ENCODE measurements around the gene MBD6. TPM values are rescaled to one million over a fixed set of nuclear protein-coding genes. Genes with fewer than 3 reads are reported as not detected.

MBD6 gene
- total and polyA plus RNA-seq, 2 experiments from 2014 or later = 2.1 to 13.0 TPM

GRCh38 chr12:57476993-57477709 lies 45.5 kb upstream of the MBD6 start:
- H3F3A ChIP-seq (ENCODE audit: insufficient read depth) = no peaks in the 10 kb centered on the region
- in situ Hi-C loops (cut with MboI) = no loop called here
- no peak overlapping the region for H3K4me2 ChIP-seq (ENCODE audit: unreplicated experiment)
- 89 to 92% methylated on average over 12 to 15 of the region's 15 CpGs for WGBS, 2 experiments (ENCODE audit: low coverage in 1 of 2, low lambda C conversion rate in 2 of 2, missing lambda C conversion rate in 2 of 2)
- no peaks in the 10 kb centered on the region for H3K36me3 ChIP-seq (ENCODE audit: low read depth)
- H3K9me3 ChIP-seq (ENCODE audit: low read depth) = no peaks in the 10 kb centered on the region
- peaks cover 57% of the 10 kb centered on the region for H3K27me3 ChIP-seq (replicated peaks; ENCODE audit: insufficient read depth)
- no peak overlapping the region for H3K4me3 ChIP-seq
- no peak for TF ChIP-seq EZH2 (IDR thresholded peaks at IDR 0.05; ENCODE audit: insufficient read depth, poor library complexity, severe bottlenecking)
- no peak for TF ChIP-seq EZH2phosphoT487 (IDR thresholded peaks at IDR 0.05; ENCODE audit: insufficient read depth, low read depth)
- no peaks in the 10 kb centered on the region for H3K9me2 ChIP-seq (ENCODE audit: insufficient read depth)
- no peak for DNase-seq
- H4K20me1 ChIP-seq (ENCODE audit: insufficient read depth) = no peaks in the 10 kb centered on the region
- H2AFZ ChIP-seq = no peak overlapping the region
- no peak overlapping the region for H3K9ac ChIP-seq
- H3K79me2 ChIP-seq (ENCODE audit: insufficient read depth) = no peaks in the 10 kb centered on the region
- no peaks in the 10 kb centered on the region for H3K4me1 ChIP-seq (ENCODE audit: insufficient read depth)
- H3K27ac ChIP-seq = no peak overlapping the region

DNA sequence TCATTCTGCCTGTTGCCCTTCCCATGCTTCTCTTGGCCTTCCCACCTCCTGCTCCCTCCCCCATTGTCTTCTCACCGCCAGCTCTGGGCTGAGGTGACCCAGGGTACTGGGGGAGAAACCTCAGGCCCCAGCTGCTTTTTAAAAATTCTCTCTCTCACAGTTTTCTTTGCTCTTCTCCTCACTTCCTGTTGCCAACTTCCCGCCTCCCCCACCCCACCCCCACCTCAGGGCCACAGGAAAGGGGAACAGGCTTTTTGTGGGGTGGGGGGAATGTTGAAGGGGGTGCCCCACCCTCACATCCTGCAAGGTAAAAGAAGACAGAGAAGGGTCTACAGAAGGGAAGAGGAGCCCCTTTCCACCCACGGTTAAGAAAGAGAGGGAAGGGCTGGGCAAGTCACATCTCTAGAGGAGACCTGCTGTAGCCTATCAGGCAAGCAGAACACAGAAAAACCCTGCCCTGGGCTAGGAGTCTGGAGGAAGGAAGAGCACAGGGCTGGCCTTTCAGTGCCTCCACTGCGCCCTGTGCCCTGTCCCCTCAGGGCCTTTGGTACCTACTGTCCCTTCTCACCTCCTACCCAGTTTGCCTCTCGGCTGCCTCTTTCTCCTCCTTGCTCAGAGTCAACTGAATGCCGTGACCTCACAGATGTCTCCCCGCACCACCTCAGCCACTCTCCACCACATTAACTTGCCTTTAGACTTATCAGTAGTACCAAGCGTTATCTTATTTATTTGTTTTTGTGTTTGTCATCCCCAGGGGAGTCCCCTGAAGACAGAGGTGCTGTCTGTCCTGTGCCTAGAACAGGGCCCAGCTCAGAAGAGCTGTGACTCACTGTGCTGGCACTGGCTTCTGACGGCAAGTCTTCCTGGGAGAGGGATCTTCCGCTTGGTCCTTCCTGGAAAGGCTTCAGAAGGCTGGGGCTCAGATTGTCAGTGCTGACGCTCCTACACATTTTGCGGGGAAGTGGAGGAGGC lies 44.6 kb upstream of the MBD6 start:
- in situ Hi-C loops (cut with MboI) = no loop called here
- peaks cover under 1% of the 10 kb centered on the region; the same call in 1 of the 2 replicates for H3F3A ChIP-seq (ENCODE audit: insufficient read depth)
- peaks cover 49% of the 10 kb centered on the region for H3K27me3 ChIP-seq (replicated peaks; ENCODE audit: insufficient read depth)
- H4K20me1 ChIP-seq (ENCODE audit: insufficient read depth) = no peaks in the 10 kb centered on the region
- no peak overlapping the region for H3K27ac ChIP-seq
- TF ChIP-seq EZH2 (IDR thresholded peaks at IDR 0.05; ENCODE audit: insufficient read depth, poor library complexity, severe bottlenecking) (no peak), EZH2phosphoT487 (IDR thresholded peaks at IDR 0.05; ENCODE audit: insufficient read depth, low read depth) (no peak)
- H3K9ac ChIP-seq = no peak overlapping the region
- H3K4me2 ChIP-seq (ENCODE audit: unreplicated experiment) = no peak overlapping the region
- H3K4me3 ChIP-seq = no peak overlapping the region
- DNase-seq = no peak
- H3K36me3 ChIP-seq (ENCODE audit: low read depth) = no peaks in the 10 kb centered on the region
- H3K9me2 ChIP-seq (ENCODE audit: insufficient read depth) = no peaks in the 10 kb centered on the region
- no peaks in the 10 kb centered on the region for H3K9me3 ChIP-seq (ENCODE audit: low read depth)
- H3K4me1 ChIP-seq (ENCODE audit: insufficient read depth) = no peaks in the 10 kb centered on the region
- 70 to 71% methylated on average over 10 to 12 of the region's 12 CpGs for WGBS, 2 experiments (ENCODE audit: low coverage in 1 of 2, low lambda C conversion rate in 2 of 2, missing lambda C conversion rate in 2 of 2)
- no peak overlapping the region for H2AFZ ChIP-seq
- no peaks in the 10 kb centered on the region for H3K79me2 ChIP-seq (ENCODE audit: insufficient read depth)

- peaks cover 39% of the 10 kb centered on the region for H3K27me3 ChIP-seq (replicated peaks; ENCODE audit: insufficient read depth)
- no peaks in the 10 kb centered on the region for H3K9me2 ChIP-seq (ENCODE audit: insufficient read depth)
- no peak for DNase-seq
- no peak overlapping the region for H3K27ac ChIP-seq
- H3K4me1 ChIP-seq (ENCODE audit: insufficient read depth) = 0 out of 2 replicates have a peak, but pooled peaks cover 7% of the 10 kb centered on the region
- no peak for TF ChIP-seq EZH2phosphoT487 (IDR thresholded peaks at IDR 0.05; ENCODE audit: insufficient read depth, low read depth)
- TF ChIP-seq EZH2 (IDR thresholded peaks at IDR 0.05; ENCODE audit: insufficient read depth, poor library complexity, severe bottlenecking) = no peak
- in situ Hi-C loops (cut with MboI) = no loop called here
- peaks cover 8% of the 10 kb centered on the region for H3F3A ChIP-seq (ENCODE audit: insufficient read depth)
- no peaks in the 10 kb centered on the region for H3K79me2 ChIP-seq (ENCODE audit: insufficient read depth)
- no peak overlapping the region for H3K4me2 ChIP-seq (ENCODE audit: unreplicated experiment)
- no peaks in the 10 kb centered on the region for H4K20me1 ChIP-seq (ENCODE audit: insufficient read depth)
- H3K4me3 ChIP-seq = no peak overlapping the region
- no peak overlapping the region for H2AFZ ChIP-seq
- H3K9ac ChIP-seq = no peak overlapping the region
- no peaks in the 10 kb centered on the region for H3K36me3 ChIP-seq (ENCODE audit: low read depth)
- H3K9me3 ChIP-seq (ENCODE audit: low read depth) = no peaks in the 10 kb centered on the region
- WGBS, 2 experiments (ENCODE audit: low coverage in 1 of 2, low lambda C conversion rate in 2 of 2, missing lambda C conversion rate in 2 of 2) = 84 to 85% methylated on average over 10 of the region's 10 CpGs
These were observed 43.6 kb upstream of the MBD6 start for GRCh38 chr12:57479043-57479375.

DNA sequence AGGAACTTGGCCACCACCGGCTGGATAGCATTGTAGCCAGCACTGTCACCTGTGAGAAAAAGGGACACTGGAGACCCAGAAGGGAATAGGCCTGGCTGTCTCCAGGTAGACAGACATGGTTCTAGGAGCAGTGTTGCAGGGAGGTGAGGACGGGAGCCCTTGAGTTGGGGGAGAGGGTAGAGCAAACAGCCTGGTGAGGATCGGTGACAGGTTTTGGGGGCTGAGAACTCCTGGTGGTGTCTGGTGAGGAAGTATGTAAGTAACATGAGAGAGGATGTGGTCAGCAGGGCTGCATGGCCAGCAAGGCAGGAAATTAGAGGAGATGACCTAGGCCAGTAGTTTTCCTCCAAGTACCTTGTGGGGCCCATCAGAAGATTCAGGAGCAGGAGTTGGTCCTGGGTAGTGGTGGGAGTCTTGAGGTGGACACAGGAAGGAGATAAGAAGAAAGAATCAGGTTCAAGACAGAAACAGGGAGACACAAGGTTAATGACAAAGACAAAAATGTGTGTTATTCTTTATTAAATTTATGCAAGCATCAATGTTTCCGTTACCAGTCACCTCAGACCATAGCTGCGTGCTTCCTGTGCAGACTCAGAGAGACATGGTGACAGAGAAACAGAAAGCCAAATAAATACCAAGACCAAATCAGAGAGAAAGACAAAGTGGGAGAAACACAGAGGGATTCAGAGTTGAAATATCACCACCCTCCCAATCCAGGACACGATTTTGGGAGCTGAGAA lies 43.1 kb upstream of the MBD6 start, which contains the start of gene ARHGAP9:
ARHGAP9 (minus strand) TSS at position 491 of the 740 bp plus-strand sequence; CDS start at position 31, 460 bp downstream.
- TF ChIP-seq EZH2 (IDR thresholded peaks at IDR 0.05; ENCODE audit: insufficient read depth, poor library complexity, severe bottlenecking) = no peak
- no peak for TF ChIP-seq EZH2phosphoT487 (IDR thresholded peaks at IDR 0.05; ENCODE audit: insufficient read depth, low read depth)
- Histone ChIP-seq H3K4me1 (ENCODE audit: insufficient read depth) (0 out of 2 replicates have a peak, but pooled peaks cover 7% of the 10 kb centered on the region), H4K20me1 (ENCODE audit: insufficient read depth) (no peaks in the 10 kb centered on the region), H3K27ac (no peak within 1 kb of the TSS), H3K9me2 (ENCODE audit: insufficient read depth) (no peaks in the 10 kb centered on the region), H2AFZ (no peak within 1 kb of the TSS), H3K36me3 (ENCODE audit: low read depth) (no peaks in the 10 kb centered on the region), H3K4me2 (ENCODE audit: unreplicated experiment) (no peak within 1 kb of the TSS), H3K9ac (no peak within 1 kb of the TSS), H3K79me2 (ENCODE audit: insufficient read depth) (no peaks in the 10 kb centered on the region), H3K4me3 (no peak within 1 kb of the TSS), H3F3A (ENCODE audit: insufficient read depth) (peaks cover 8% of the 10 kb centered on the region), H3K9me3 (ENCODE audit: low read depth) (no peaks in the 10 kb centered on the region), H3K27me3 (replicated peaks; ENCODE audit: insufficient read depth) (peaks cover 34% of the 10 kb centered on the region)
- in situ Hi-C loops (cut with MboI) = no loop called here
- WGBS, 2 experiments (ENCODE audit: low coverage in 1 of 2, low lambda C conversion rate in 2 of 2, missing lambda C conversion rate in 2 of 2) = 68 to 72% methylated on average over 6 of the region's 6 CpGs
- no peak for DNase-seq
